GM21515 (cell line): ENCODE measurements around the gene CCDC85C.

Experiments
- ATAC-seq: cut with Tn5 transposase; IDR thresholded peaks from one replicate; pipeline ENCODE4 v1.9.1; 2021; ENCODE audit not compliant: unreplicated experiment

The CCDC85C gene

GRCh38 chr14:99574099-99574880, 29.7 kb downstream of the CCDC85C start:
- no peak for ATAC-seq

- no peak for ATAC-seq
Observed at GRCh38 chr14:99573436-99574098, 30.4 kb downstream of the CCDC85C start.

GRCh38 chr14:99573000-99573330, 31.0 kb downstream of the CCDC85C start:
- ATAC-seq, result no peak

GRCh38 chr14:99572173-99572999, 31.6 kb downstream of the CCDC85C start:
- no peak for ATAC-seq

GRCh38 chr14:99571303-99571986, 32.6 kb downstream of the CCDC85C start:
- no peak for ATAC-seq

GRCh38 chr14:99570544-99571302, 33.3 kb downstream of the CCDC85C start:
- ATAC-seq, result no peak

GRCh38 chr14:99569725-99570543, 34.1 kb downstream of the CCDC85C start:
- ATAC-seq, result no peak

- ATAC-seq, result no peak
Observed at GRCh38 chr14:99568567-99569560, 35.1 kb downstream of the CCDC85C start.

GRCh38 chr14:99566390-99567354, 37.3 kb downstream of the CCDC85C start:
- ATAC-seq, result no peak

- ATAC-seq, result no peak
Observed at GRCh38 chr14:99566009-99566389, 38.0 kb downstream of the CCDC85C start.

- ATAC-seq, result no peak
Observed at GRCh38 chr14:99565383-99565782, 38.6 kb downstream of the CCDC85C start.

- no peak for ATAC-seq
Observed at GRCh38 chr14:99564926-99565259, 39.1 kb downstream of the CCDC85C start.

- no peak for ATAC-seq
Observed at GRCh38 chr14:99564256-99564925, 39.6 kb downstream of the CCDC85C start.

GRCh38 chr14:99563749-99564129, 40.3 kb downstream of the CCDC85C start:
- no peak for ATAC-seq

GRCh38 chr14:99562856-99563748, 40.9 kb downstream of the CCDC85C start:
- ATAC-seq, result no peak

GRCh38 chr14:99561864-99562263, 42.1 kb downstream of the CCDC85C start:
- ATAC-seq, result no peak
